Muscle of back (tissue), 11 donors: ENCODE data around the gene TMEM182. TPM values are rescaled to one million over a fixed set of nuclear protein-coding genes. Genes with fewer than 3 reads are reported as not detected.

Source experiments
- DNase-seq, 3 donors: peaks; one replicate each; pipeline versions ENCODE4 v3.0.0 to v3.0.0-alpha.2; 2013
- polyA plus RNA-seq, 10 donors: library from polyadenylated mRNA; unstranded; fragments of 120-200 nt; gene quantifications; one replicate each; pipeline ENCODE4 v1.2.1, GENCODE V29; 2013; ENCODE audit not compliant: insufficient read length in 10 of 10

TMEM182 gene
- polyA plus RNA-seq, 10 donors = 75.7 to 211 (median 157) TPM

- peak; percentile 43 to 76 (median 66) for DNase-seq
Measured at GRCh38 chr2:102848366-102848839, 86.6 kb downstream of the TMEM182 start.

- DNase-seq = peak in 1 of 3 donors; percentile 15
Measured at GRCh38 chr2:102850888-102851287, 89.1 kb downstream of the TMEM182 start.

- no peak for DNase-seq
Measured at GRCh38 chr2:102852867-102853266, 91.0 kb downstream of the TMEM182 start.

Other genes with a start within 250 kb of the TMEM182 start
- 1 to 10 TPM in 9 of 10 donors, under 1 TPM in 1; 0.71 to 3.3 (median 1.6) TPM for gene SLC9A2, start 142.5 kb upstream of the TMEM182 start, polyA plus RNA-seq